H1 (cell line): ENCODE data around the gene ISX. TPM values are rescaled to one million over a fixed set of nuclear protein-coding genes. Genes with fewer than 3 reads are reported as not detected.

Experiments
- EZH2 ChIP-seq: fragments of 200-600 bp; sonication (generic); IDR thresholded peaks from 2 replicates; pipeline ENCODE4 v1.7.1; 2012; ENCODE audit warnings: low read depth, mild to moderate bottlenecking, moderate library complexity, low read length, inconsistent platforms; ENCODE audit not compliant: severe bottlenecking
- GTF2F1 ChIP-seq: IDR thresholded peaks from 2 replicates; pipeline ENCODE4 v1.6.1; 2012; ENCODE audit warnings: low read depth, low read length, improper control_type of control experiment, borderline replicate concordance
- KDM5A ChIP-seq: fragments of 200-600 bp; IDR thresholded peaks from 2 replicates; pipeline ENCODE4 v1.7.1; 2012; ENCODE audit warnings: mild to moderate bottlenecking, low read length, inconsistent platforms, mixed read lengths
- POU5F1 ChIP-seq: IDR thresholded peaks from 2 replicates; pipeline ENCODE4 v1.6.1; 2011; ENCODE audit warnings: low read depth, mild to moderate bottlenecking, low read length, moderate library complexity
- SP4 ChIP-seq: IDR thresholded peaks from 2 replicates; pipeline ENCODE4 v1.6.1; 2012; ENCODE audit warnings: low read length, inconsistent platforms
- polyA plus RNA-seq, 7 experiments: library from polyadenylated mRNA; depleted of rRNA in 3 of 7; stranded (reverse) in 5 of 7; unstranded in 2 of 7; fragments of >200 nt in 5 of 7; fragments of 200-250 nt in 2 of 7; gene quantifications; 1 replicate in 5 of 7; 2 replicates in 1 of 7; 4 replicates in 1 of 7; pipeline versions ENCODE4 v1.2.1 to v1.2.3, GENCODE V29; 2011 to 2013; ENCODE audit warnings: missing spikeins in 2 of 7, mixed read lengths in 2 of 7
- total RNA-seq: library from RNA; stranded (reverse); fragmentation: NEBNext Ultra II Directional; extraction: Animal tissue kit (Norgen Biotek cat#: 25700); gene quantifications from 2 replicates; pipeline ENCODE4 v1.2.1, GENCODE V29; 2021

The ISX gene
- total and polyA plus RNA-seq, 2 of the 8 experiments (the other 6 are each of a cell fraction or from before 2014, with no cell fraction given) = not detected

DNA sequence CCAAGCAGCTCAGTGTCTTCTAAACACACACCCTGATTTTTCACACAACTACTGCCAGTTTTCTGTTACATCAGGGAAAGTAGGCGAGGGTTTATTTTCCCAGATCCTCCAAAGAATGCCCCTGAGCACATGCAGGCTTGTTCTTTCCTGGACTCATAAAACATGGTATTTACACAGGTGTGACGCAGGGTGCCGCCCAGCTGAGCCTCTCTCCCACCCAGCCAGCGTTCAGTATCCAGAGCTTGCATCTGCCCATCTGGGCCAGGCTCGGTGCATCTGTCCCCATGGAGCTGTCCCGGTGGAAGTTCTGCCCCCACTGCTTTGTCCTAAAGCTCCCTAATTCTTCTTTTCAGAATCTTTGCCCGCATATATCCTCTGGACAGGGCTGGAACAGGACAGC, 44.8 kb upstream of the ISX start (continued):
- no peak for TF ChIP-seq EZH2
- TF ChIP-seq POU5F1 = no peak
- TF ChIP-seq SP4 = no peak
- no peak for TF ChIP-seq GTF2F1
- TF ChIP-seq KDM5A = no peak
